ENCODE measurements around the gene LAMP5. TPM values are rescaled to one million over a fixed set of nuclear protein-coding genes. Genes with fewer than 3 reads are reported as not detected.

Gene LAMP5
- total and polyA plus RNA-seq, 9 of the 15 experiments (the other 6 are each of a cell fraction or from before 2014, with no cell fraction given), result not detected

DNA sequence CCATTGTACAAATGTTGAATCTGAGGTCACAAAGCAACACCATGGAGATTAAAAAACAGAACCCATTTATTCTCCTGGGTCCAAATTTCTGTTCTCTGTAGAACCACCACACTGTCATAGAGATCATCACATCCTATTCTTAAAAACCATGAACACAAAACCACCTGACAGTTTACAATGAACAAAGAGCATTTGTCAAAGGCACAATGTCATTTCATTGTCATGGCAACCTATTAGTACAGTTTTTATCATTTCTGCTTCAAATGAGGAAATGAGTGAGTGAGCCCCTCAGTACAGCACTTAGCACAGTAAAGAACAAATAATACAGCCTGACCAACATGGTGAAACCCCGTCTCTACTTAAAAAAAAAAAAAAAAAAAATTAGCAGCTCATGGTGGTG is 23.1 kb upstream of the LAMP5 start:
- FAIRE-seq (no peak), ATAC-seq (no peak), DNase-seq (ENCODE audit: extremely low read depth in 1 of 4, low spot score in 3 of 4) (no peak)
- ChIA-PET POLR2A (no interaction called here), CTCF (ENCODE audit: low intra/inter-chr PET ratio) (no interaction called here)
- TF ChIP-seq ZNF124 (CRISPR knock-in tag; IDR thresholded peaks at IDR 0.05) (no peak), KDM5B (IDR thresholded peaks at IDR 0.05; ENCODE audit: insufficient replicate concordance, low read depth, low read length) (no peak), ZNF232 (CRISPR knock-in tag; IDR thresholded peaks at IDR 0.05) (no peak), ZNF134 (CRISPR knock-in tag; conservative IDR thresholded peaks at IDR 0.05) (no peak), POLR3G (IDR thresholded peaks at IDR 0.05; ENCODE audit: extremely low read depth, insufficient read length, insufficient replicate concordance) (no peak), SMAD2 (IDR thresholded peaks at IDR 0.05; ENCODE audit: low read depth, low read length) (no peak), SMAD4 (CRISPR knock-in tag; conservative IDR thresholded peaks at IDR 0.05) (no peak), ZNF408 (CRISPR knock-in tag; IDR thresholded peaks at IDR 0.05; ENCODE audit: low read depth) (no peak), ZSCAN29 (IDR thresholded peaks at IDR 0.05) (no peak), KLF10 (CRISPR knock-in tag; IDR thresholded peaks at IDR 0.05) (no peak), FOS (IDR thresholded peaks at IDR 0.05; ENCODE audit: extremely low read depth, insufficient read length) (no peak), ZNF133 (CRISPR knock-in tag; IDR thresholded peaks at IDR 0.05) (no peak)
- TF ChIP-seq, protein P1, sequence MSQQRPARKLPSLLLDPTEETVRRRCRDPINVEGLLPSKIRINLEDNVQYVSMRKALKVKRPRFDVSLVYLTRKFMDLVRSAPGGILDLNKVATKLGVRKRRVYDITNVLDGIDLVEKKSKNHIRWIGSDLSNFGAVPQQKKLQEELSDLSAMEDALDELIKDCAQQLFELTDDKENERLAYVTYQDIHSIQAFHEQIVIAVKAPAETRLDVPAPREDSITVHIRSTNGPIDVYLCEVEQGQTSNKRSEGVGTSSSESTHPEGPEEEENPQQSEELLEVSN (IDR thresholded peaks at IDR 0.05; ENCODE audit: borderline replicate concordance in 1 of 2, extremely low read depth in 1 of 2, insufficient read depth in 1 of 2, insufficient read length in 1 of 2, low read depth in 1 of 2, low read length in 1 of 2, poor library complexity in 1 of 2, severe bottlenecking in 1 of 2), result no peak
- TF ChIP-seq, protein P2, sequence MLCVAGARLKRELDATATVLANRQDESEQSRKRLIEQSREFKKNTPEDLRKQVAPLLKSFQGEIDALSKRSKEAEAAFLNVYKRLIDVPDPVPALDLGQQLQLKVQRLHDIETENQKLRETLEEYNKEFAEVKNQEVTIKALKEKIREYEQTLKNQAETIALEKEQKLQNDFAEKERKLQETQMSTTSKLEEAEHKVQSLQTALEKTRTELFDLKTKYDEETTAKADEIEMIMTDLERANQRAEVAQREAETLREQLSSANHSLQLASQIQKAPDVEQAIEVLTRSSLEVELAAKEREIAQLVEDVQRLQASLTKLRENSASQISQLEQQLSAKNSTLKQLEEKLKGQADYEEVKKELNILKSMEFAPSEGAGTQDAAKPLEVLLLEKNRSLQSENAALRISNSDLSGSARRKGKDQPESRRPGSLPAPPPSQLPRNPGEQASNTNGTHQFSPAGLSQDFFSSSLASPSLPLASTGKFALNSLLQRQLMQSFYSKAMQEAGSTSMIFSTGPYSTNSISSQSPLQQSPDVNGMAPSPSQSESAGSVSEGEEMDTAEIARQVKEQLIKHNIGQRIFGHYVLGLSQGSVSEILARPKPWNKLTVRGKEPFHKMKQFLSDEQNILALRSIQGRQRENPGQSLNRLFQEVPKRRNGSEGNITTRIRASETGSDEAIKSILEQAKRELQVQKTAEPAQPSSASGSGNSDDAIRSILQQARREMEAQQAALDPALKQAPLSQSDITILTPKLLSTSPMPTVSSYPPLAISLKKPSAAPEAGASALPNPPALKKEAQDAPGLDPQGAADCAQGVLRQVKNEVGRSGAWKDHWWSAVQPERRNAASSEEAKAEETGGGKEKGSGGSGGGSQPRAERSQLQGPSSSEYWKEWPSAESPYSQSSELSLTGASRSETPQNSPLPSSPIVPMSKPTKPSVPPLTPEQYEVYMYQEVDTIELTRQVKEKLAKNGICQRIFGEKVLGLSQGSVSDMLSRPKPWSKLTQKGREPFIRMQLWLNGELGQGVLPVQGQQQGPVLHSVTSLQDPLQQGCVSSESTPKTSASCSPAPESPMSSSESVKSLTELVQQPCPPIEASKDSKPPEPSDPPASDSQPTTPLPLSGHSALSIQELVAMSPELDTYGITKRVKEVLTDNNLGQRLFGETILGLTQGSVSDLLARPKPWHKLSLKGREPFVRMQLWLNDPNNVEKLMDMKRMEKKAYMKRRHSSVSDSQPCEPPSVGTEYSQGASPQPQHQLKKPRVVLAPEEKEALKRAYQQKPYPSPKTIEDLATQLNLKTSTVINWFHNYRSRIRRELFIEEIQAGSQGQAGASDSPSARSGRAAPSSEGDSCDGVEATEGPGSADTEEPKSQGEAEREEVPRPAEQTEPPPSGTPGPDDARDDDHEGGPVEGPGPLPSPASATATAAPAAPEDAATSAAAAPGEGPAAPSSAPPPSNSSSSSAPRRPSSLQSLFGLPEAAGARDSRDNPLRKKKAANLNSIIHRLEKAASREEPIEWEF (CRISPR knock-in tag; IDR thresholded peaks at IDR 0.05), result no peak
- H3K79me2 ChIP-seq (ENCODE audit: control insufficient read depth, insufficient read depth, low read length), result no peaks in the 10 kb centered on the region
- no peak overlapping the region for H3K4me2 ChIP-seq (ENCODE audit: insufficient read depth, low read length)
- no TSS peak for BruUV-seq (replicated peaks)
- no peak overlapping the region for H3K4me3 ChIP-seq
- no peaks in the 10 kb centered on the region for H3K36me3 ChIP-seq (ENCODE audit: control insufficient read depth, insufficient read depth, low read length)
- no peaks in the 10 kb centered on the region for H3K9me3 ChIP-seq (replicated peaks; ENCODE audit: control insufficient read depth, insufficient read depth, low read depth, low read length)
- no CpG with 5 or more reads among the region's 1 CpG for WGBS (ENCODE audit: insufficient coverage, low coverage, missing lambda C conversion rate)
- H3K9ac ChIP-seq (ENCODE audit: insufficient read depth in 1 of 2, low read depth in 2 of 2, low read length in 2 of 2), result no peak overlapping the region
- H3K27ac ChIP-seq (ENCODE audit: extremely low read depth, low read depth, low read length), result no peak overlapping the region
- in situ Hi-C loops (cut with MboI), result no loop called here
- no peaks in the 10 kb centered on the region for H4K20me1 ChIP-seq (replicated peaks; ENCODE audit: control insufficient read depth, insufficient read depth, low read length)
- H3K9me1 ChIP-seq (ENCODE audit: control insufficient read depth, insufficient read depth, low read length), result no peaks in the 10 kb centered on the region
- no peak overlapping the region for H2AFZ ChIP-seq (ENCODE audit: low read depth, low read length)
- no peaks in the 10 kb centered on the region for H3K4me1 ChIP-seq (replicated peaks in 1 of 2; ENCODE audit: control insufficient read depth in 2 of 2, insufficient read depth in 2 of 2, low read length in 2 of 2)
- H3K27me3 ChIP-seq (ENCODE audit: control insufficient read depth in 2 of 2, insufficient read depth in 2 of 2, low read length in 2 of 2), result no peaks in the 10 kb centered on the region
- intact Hi-C loops (cut with micrococcal nuclease), result no loop called here

Data from K562 (cell line).